ENCODE data around the gene HOXC9.

- no peak for TF ChIP-seq CTCF (conservative IDR thresholded peaks at IDR 0.05 in 1 of 2, IDR thresholded peaks at IDR 0.05 in 1 of 2; ENCODE audit: extremely low read depth in 1 of 2, insufficient read depth in 1 of 2, low read depth in 1 of 2, low read length in 2 of 2)
- no peak for TF ChIP-seq EZH2 (IDR thresholded peaks at IDR 0.05; ENCODE audit: borderline replicate concordance, low read length)
Observed at GRCh38 chr12:53999559-54000115, 324 bp upstream of the HOXC9 start.

Data from mammary epithelial cell (primary cell).